Hepatocyte (in vitro differentiated cells): ENCODE results near the gene SPSB1. TPM values are rescaled to one million over a fixed set of nuclear protein-coding genes. Genes with fewer than 3 reads are reported as not detected.

Experiments used
- DNase-seq: peaks from one replicate; pipeline ENCODE4 v3.0.0-alpha.2; 2016; ENCODE audit warnings: low spot score
- H2AFZ ChIP-seq: fragments of 200-600 bp; sonication (generic); 2 replicates; pipeline ENCODE4 v1.6.0; 2016; ENCODE audit warnings: antibody characterized with exemption, mild to moderate bottlenecking
- H3K27ac ChIP-seq: fragments of 200-600 bp; sonication (generic); 2 replicates; pipeline ENCODE4 v1.5.1; 2016; ENCODE audit warnings: mild to moderate bottlenecking
- H3K27me3 ChIP-seq: fragments of 200-600 bp; sonication (generic); 2 replicates; pipeline ENCODE4 v1.6.1; 2016
- H3K36me3 ChIP-seq: fragments of 200-600 bp; sonication (generic); replicated peaks from 2 replicates; pipeline ENCODE4 v1.5.1; 2016; ENCODE audit warnings: low read depth; ENCODE audit not compliant: insufficient read depth
- H3K4me1 ChIP-seq: fragments of 200-600 bp; sonication (generic); 2 replicates; pipeline ENCODE4 v1.5.1; 2016; ENCODE audit warnings: mild to moderate bottlenecking, moderate library complexity; ENCODE audit not compliant: insufficient read depth
- H3K4me2 ChIP-seq: fragments of 200-600 bp; sonication (generic); 2 replicates; pipeline ENCODE4 v1.6.0; 2016
- H3K4me3 ChIP-seq: fragments of 200-600 bp; sonication (generic); 2 replicates; pipeline ENCODE4 v1.5.1; 2016; ENCODE audit warnings: mild to moderate bottlenecking
- H3K79me2 ChIP-seq: fragments of 200-600 bp; sonication (generic); 2 replicates; pipeline ENCODE4 v1.6.0; 2017; ENCODE audit warnings: mild to moderate bottlenecking
- H3K9me2 ChIP-seq: fragments of 200-600 bp; sonication (generic); replicated peaks from 2 replicates; pipeline ENCODE4 v1.6.0; 2017; ENCODE audit warnings: mild to moderate bottlenecking; ENCODE audit not compliant: insufficient read depth
- H3K9me3 ChIP-seq: fragments of 200-600 bp; sonication (generic); 2 replicates; pipeline ENCODE4 v1.5.1; 2016; ENCODE audit warnings: low read depth, mild to moderate bottlenecking
- H4K20me1 ChIP-seq: fragments of 200-600 bp; sonication (generic); 2 replicates; pipeline ENCODE4 v1.6.0; 2016; ENCODE audit warnings: mild to moderate bottlenecking; ENCODE audit not compliant: insufficient read depth, poor library complexity, severe bottlenecking
- EZH2 ChIP-seq: fragments of 200-600 bp; sonication (generic); IDR thresholded peaks from 2 replicates; pipeline ENCODE4 v1.6.1; 2016; ENCODE audit warnings: antibody characterized with exemption, mild to moderate bottlenecking, borderline replicate concordance
- EZH2phosphoT487 ChIP-seq: fragments of 200-600 bp; sonication (generic); IDR thresholded peaks from one replicate; pipeline ENCODE4 v1.6.1; 2018; ENCODE audit warnings: antibody characterized with exemption, mild to moderate bottlenecking, low read depth, moderate library complexity; ENCODE audit not compliant: unreplicated experiment, severe bottlenecking
- WGBS: methylation state at CpG from one replicate; pipeline ENCODE4 v1.1.6; 2016; ENCODE audit warnings: low lambda C conversion rate; ENCODE audit errors: missing lambda C conversion rate; 5-methylcytosine and 5-hydroxymethylcytosine counted together
- polyA plus RNA-seq: library from polyadenylated mRNA; unstranded; fragments of >200 nt; fragmentation: Nextera tagmentation; extraction: Ambion mirVana; gene quantifications from 2 replicates; pipeline ENCODE4 v1.2.1, GENCODE V29; 2016
- total RNA-seq: library from RNA; depleted of rRNA; stranded (reverse); fragments of >200 nt; gene quantifications from 2 replicates; pipeline ENCODE4 v1.2.3, GENCODE V29; 2014
- TF ChIP-seq, protein P1 (sequence below): fragments of 200-600 bp; sonication (generic); IDR thresholded peaks from 2 replicates; pipeline ENCODE4 v1.5.1; 2016; ENCODE audit warnings: antibody characterized with exemption, mild to moderate bottlenecking; ENCODE audit not compliant: poor library complexity

The SPSB1 gene
- total and polyA plus RNA-seq, 2 experiments from 2014 or later, result 61.3 to 102 TPM

DNA sequence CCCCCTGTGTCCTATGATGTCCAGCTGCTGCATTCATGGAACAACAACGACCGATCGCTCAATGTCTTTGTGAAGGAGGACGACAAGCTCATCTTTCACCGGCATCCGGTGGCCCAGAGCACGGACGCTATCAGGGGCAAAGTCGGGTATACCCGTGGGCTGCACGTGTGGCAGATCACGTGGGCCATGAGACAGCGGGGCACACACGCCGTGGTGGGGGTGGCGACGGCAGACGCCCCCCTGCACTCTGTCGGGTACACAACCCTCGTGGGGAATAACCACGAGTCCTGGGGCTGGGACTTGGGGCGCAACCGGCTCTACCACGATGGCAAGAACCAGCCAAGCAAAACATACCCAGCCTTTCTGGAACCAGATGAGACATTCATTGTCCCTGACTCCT lies 63.3 kb downstream of the SPSB1 start:
- no peaks in the 10 kb centered on the region for H3K9me2 ChIP-seq

DNA sequence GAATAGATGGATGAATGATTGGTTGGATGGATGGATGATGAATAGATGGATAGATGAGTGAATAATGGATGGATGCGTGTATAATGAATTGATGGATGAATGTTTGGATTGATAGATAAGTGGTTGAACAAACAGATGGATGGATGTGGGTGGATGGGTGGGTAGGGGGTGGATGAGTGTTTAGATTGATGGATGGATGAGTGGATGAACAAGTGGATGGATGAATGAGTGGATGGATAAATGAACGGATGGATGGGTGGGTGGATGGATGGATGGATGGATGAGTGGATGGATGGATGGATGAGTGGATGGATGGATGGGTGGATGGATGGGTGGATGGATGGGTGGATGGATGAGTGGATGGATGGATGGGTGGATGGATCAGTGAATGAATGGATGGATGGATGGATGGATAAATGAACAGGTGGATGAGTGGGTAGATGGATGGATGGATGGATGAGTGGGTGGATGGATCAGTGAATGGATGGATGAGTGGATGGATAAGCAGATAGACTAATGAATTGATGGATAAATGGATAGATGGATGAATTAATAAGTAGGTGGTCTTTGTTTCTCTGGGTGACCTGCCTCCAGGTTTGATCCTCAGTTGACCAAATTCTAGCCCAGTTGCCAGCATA lies 64.3 kb downstream of the SPSB1 start:
- H3K27me3 ChIP-seq, result no peaks in the 10 kb centered on the region
- DNase-seq, result no peak
- H4K20me1 ChIP-seq, result peaks cover 73% of the 10 kb centered on the region
- peaks cover 5% of the 10 kb centered on the region for H3K4me1 ChIP-seq
- no peak overlapping the region for H3K4me3 ChIP-seq
- H3K79me2 ChIP-seq, result peaks cover 88% of the 10 kb centered on the region
- H3K4me2 ChIP-seq, result no peak overlapping the region
- no peaks in the 10 kb centered on the region for H3K9me3 ChIP-seq
- TF ChIP-seq EZH2 (no peak), EZH2phosphoT487 (no peak)
- TF ChIP-seq, protein P1, sequence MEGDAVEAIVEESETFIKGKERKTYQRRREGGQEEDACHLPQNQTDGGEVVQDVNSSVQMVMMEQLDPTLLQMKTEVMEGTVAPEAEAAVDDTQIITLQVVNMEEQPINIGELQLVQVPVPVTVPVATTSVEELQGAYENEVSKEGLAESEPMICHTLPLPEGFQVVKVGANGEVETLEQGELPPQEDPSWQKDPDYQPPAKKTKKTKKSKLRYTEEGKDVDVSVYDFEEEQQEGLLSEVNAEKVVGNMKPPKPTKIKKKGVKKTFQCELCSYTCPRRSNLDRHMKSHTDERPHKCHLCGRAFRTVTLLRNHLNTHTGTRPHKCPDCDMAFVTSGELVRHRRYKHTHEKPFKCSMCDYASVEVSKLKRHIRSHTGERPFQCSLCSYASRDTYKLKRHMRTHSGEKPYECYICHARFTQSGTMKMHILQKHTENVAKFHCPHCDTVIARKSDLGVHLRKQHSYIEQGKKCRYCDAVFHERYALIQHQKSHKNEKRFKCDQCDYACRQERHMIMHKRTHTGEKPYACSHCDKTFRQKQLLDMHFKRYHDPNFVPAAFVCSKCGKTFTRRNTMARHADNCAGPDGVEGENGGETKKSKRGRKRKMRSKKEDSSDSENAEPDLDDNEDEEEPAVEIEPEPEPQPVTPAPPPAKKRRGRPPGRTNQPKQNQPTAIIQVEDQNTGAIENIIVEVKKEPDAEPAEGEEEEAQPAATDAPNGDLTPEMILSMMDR, result no peak
- H3K27ac ChIP-seq, result no peak overlapping the region
- H3K9me2 ChIP-seq, result no peaks in the 10 kb centered on the region
- no peak overlapping the region for H2AFZ ChIP-seq
- H3K36me3 ChIP-seq, result no peaks in the 10 kb centered on the region
- 91% methylated on average over 2 of the region's 2 CpGs for WGBS

More for the DNA sequence above, 63.3 kb downstream of the SPSB1 start:
- Histone ChIP-seq H3K4me1 (peaks cover 14% of the 10 kb centered on the region), H3K9me3 (no peaks in the 10 kb centered on the region), H4K20me1 (peaks cover 76% of the 10 kb centered on the region), H2AFZ (no peak overlapping the region), H3K4me2 (no peak overlapping the region), H3K79me2 (peaks cover 90% of the 10 kb centered on the region), H3K27ac (no peak overlapping the region), H3K4me3 (no peak overlapping the region), H3K27me3 (no peaks in the 10 kb centered on the region), H3K36me3 (no peaks in the 10 kb centered on the region)
- DNase-seq, result no peak
- WGBS, result 96% methylated on average over 24 of the region's 24 CpGs
- TF ChIP-seq EZH2phosphoT487, result no peak
- TF ChIP-seq EZH2, result no peak
- TF ChIP-seq, protein P1, result no peak

DNA sequence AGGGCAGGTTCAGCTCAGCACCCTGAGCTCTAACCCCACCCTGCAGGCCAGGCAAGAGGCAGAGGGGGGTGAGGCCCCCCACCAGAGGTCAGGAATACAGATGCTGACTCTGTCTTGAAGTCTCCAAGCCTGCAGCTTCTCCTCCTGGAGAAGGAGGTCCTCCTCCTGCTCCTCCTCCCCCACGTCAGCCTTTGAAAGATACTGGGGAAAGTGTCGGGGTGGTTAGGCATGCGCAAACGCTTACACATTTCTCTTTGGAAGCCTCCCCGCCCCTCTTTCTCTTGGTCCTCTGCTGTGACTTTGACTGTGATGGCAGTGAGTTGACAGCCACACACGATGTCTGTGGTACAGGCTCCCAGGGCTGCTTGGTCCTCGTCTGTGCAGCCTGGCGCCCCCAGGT lies 65.3 kb downstream of the SPSB1 start:
- TF ChIP-seq EZH2 (no peak), EZH2phosphoT487 (no peak)
- TF ChIP-seq, protein P1, result no peak
- no peak for DNase-seq
- Histone ChIP-seq H3K36me3 (no peaks in the 10 kb centered on the region), H3K4me1 (no peaks in the 10 kb centered on the region), H3K4me3 (no peak overlapping the region), H3K9me3 (no peaks in the 10 kb centered on the region), H3K9me2 (no peaks in the 10 kb centered on the region), H4K20me1 (peaks cover 66% of the 10 kb centered on the region), H3K4me2 (no peak overlapping the region), H2AFZ (no peak overlapping the region), H3K27me3 (no peaks in the 10 kb centered on the region), H3K79me2 (peaks cover 84% of the 10 kb centered on the region), H3K27ac (no peak overlapping the region)
- 87% methylated on average over 8 of the region's 8 CpGs for WGBS
